NCI-H2171 treated with DMSO at 0.1 percent for 48 hours (cell line): Measurements from ENCODE around the gene FLOT2.
"Not testable (repeated sequence)": the region's sequence is repeated elsewhere in the genome, so short reads cannot be mapped to it uniquely, and the experiment has no call there.

ENCODE experiments used
- DNase-seq: peaks from one replicate; lab custom pipeline; 2025; lab: John Stamatoyannopoulos, UW

The FLOT2 gene

DNA sequence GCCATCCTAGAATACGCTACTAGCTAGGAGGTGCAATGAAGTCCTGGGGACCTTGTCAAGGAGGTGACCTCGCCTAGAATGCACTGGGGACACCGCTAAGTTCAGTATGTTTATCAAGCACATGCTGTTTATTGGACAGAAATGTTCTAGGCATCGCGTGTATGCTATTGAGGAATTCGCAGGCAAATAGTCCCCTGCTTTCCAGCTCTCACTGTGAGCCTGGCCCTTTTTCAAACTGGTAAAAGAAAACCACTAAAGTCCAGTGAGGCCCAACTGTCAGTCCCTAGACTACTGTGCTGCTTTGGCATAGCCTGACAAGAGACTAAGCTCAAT is 53.8 kb downstream of the FLOT2 start:
- DNase-seq = no peak

- DNase-seq = peak; percentile 84
These were observed 55.1 kb downstream of the FLOT2 start, which contains the start of gene FAM222B for GRCh38 chr17:28842282-28843012. TSS of gene FAM222B (minus strand) at chr17:28842790. CDS start at chr17:28766667, 76,123 bp downstream.

GRCh38 chr17:28841901-28842281 is 55.6 kb downstream of the FLOT2 start:
- DNase-seq = no peak

- no peak for DNase-seq
These were observed 58.3 kb downstream of the FLOT2 start for GRCh38 chr17:28839221-28839620.

- DNase-seq = not testable (repeated sequence)
These were observed 61.0 kb downstream of the FLOT2 start for GRCh38 chr17:28836541-28836940.

DNA sequence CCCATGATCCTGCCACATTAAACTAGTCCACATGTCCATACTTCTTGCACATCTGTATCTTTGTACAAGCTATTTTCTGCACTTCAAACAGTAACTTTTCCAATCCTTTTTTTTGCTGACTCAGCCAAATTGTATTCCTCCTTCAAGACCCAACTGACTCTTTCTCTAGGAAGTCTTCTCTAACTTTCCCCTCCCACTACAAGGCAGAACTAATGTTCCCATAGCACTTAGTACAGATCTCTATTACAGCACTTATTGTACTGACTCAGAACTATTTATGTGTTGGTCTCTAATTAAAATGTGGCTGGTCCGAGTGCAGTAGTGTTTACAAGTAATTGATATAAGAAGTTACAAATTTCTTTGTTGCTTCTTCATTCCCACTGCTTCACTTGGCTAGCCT is 63.1 kb downstream of the FLOT2 start:
- DNase-seq = no peak
